ENCODE results near the gene ADARB2.

Gene ADARB2

GRCh38 chr10:1612908-1613307 lies 124.4 kb downstream of the ADARB2 start:
- Histone ChIP-seq H3K27ac (no peak overlapping the region), H3K9ac (no peak overlapping the region), H3K27me3 (ENCODE audit: insufficient read depth, low read depth) (no peaks in the 10 kb centered on the region), H3K79me2 (ENCODE audit: insufficient read depth, low read depth) (no peaks in the 10 kb centered on the region), H4K20me1 (ENCODE audit: insufficient read depth) (no peaks in the 10 kb centered on the region), H3K4me1 (ENCODE audit: low read depth, poor library complexity, severe bottlenecking) (no peaks in the 10 kb centered on the region), H3K36me3 (ENCODE audit: insufficient read depth) (no peaks in the 10 kb centered on the region), H3K4me3 (IDR thresholded peaks at IDR 0.05; ENCODE audit: insufficient read depth, low read depth, low read length) (no peak overlapping the region), H3K4me2 (no peak overlapping the region), H2AFZ (ENCODE audit: low read depth) (no peak overlapping the region)
- no peak for TF ChIP-seq CTCF (conservative IDR thresholded peaks at IDR 0.05; ENCODE audit: low read depth, low read length)

GRCh38 chr10:1611936-1612550 lies 125.3 kb downstream of the ADARB2 start:
- H4K20me1 ChIP-seq (ENCODE audit: insufficient read depth): no peaks in the 10 kb centered on the region

GRCh38 chr10:1610986-1611770 lies 126.1 kb downstream of the ADARB2 start:
- no peak overlapping the region for H3K4me3 ChIP-seq (IDR thresholded peaks at IDR 0.05; ENCODE audit: insufficient read depth, low read depth, low read length)
- no peaks in the 10 kb centered on the region for H4K20me1 ChIP-seq (ENCODE audit: insufficient read depth)
- H3K27me3 ChIP-seq (ENCODE audit: insufficient read depth, low read depth): no peaks in the 10 kb centered on the region
- H3K4me2 ChIP-seq: no peak overlapping the region
- no peaks in the 10 kb centered on the region for H3K79me2 ChIP-seq (ENCODE audit: insufficient read depth, low read depth)
- no peak for TF ChIP-seq CTCF (conservative IDR thresholded peaks at IDR 0.05; ENCODE audit: low read depth, low read length)
- no peaks in the 10 kb centered on the region for H3K36me3 ChIP-seq (ENCODE audit: insufficient read depth)
- H2AFZ ChIP-seq (ENCODE audit: low read depth): no peak overlapping the region
- no peaks in the 10 kb centered on the region for H3K4me1 ChIP-seq (ENCODE audit: low read depth, poor library complexity, severe bottlenecking)
- no peak overlapping the region for H3K27ac ChIP-seq
- H3K9ac ChIP-seq: no peak overlapping the region

More at GRCh38 chr10:1611936-1612550, 125.3 kb downstream of the ADARB2 start:
- Histone ChIP-seq H3K4me3 (IDR thresholded peaks at IDR 0.05; ENCODE audit: insufficient read depth, low read depth, low read length) (no peak overlapping the region), H3K79me2 (ENCODE audit: insufficient read depth, low read depth) (no peaks in the 10 kb centered on the region), H3K36me3 (ENCODE audit: insufficient read depth) (no peaks in the 10 kb centered on the region), H3K4me2 (no peak overlapping the region), H3K27ac (no peak overlapping the region), H3K27me3 (ENCODE audit: insufficient read depth, low read depth) (no peaks in the 10 kb centered on the region), H3K4me1 (ENCODE audit: low read depth, poor library complexity, severe bottlenecking) (no peaks in the 10 kb centered on the region), H2AFZ (ENCODE audit: low read depth) (no peak overlapping the region), H3K9ac (no peak overlapping the region)
- TF ChIP-seq CTCF (conservative IDR thresholded peaks at IDR 0.05; ENCODE audit: low read depth, low read length): no peak

- no peak overlapping the region for H3K4me3 ChIP-seq (IDR thresholded peaks at IDR 0.05; ENCODE audit: insufficient read depth, low read depth, low read length)
- no peaks in the 10 kb centered on the region for H3K27me3 ChIP-seq (ENCODE audit: insufficient read depth, low read depth)
- TF ChIP-seq CTCF (conservative IDR thresholded peaks at IDR 0.05; ENCODE audit: low read depth, low read length): no peak
- H3K27ac ChIP-seq: no peak overlapping the region
- H4K20me1 ChIP-seq (ENCODE audit: insufficient read depth): no peaks in the 10 kb centered on the region
- H3K79me2 ChIP-seq (ENCODE audit: insufficient read depth, low read depth): no peaks in the 10 kb centered on the region
- H3K4me2 ChIP-seq: no peak overlapping the region
- no peak overlapping the region for H2AFZ ChIP-seq (ENCODE audit: low read depth)
- no peaks in the 10 kb centered on the region for H3K4me1 ChIP-seq (ENCODE audit: low read depth, poor library complexity, severe bottlenecking)
- H3K36me3 ChIP-seq (ENCODE audit: insufficient read depth): no peaks in the 10 kb centered on the region
- no peak overlapping the region for H3K9ac ChIP-seq
These were observed 127.7 kb downstream of the ADARB2 start for GRCh38 chr10:1609648-1609970.
